ENCODE measurements around the gene ETF1. TPM values are rescaled to one million over a fixed set of nuclear protein-coding genes. Genes with fewer than 3 reads are reported as not detected.
"Not testable (repeated sequence)": the region's sequence is repeated elsewhere in the genome, so short reads cannot be mapped to it uniquely, and the experiment has no call there.

ETF1 gene
- total RNA-seq, 2 experiments from 2014 or later: 92.7 to 93.3 TPM

DNA sequence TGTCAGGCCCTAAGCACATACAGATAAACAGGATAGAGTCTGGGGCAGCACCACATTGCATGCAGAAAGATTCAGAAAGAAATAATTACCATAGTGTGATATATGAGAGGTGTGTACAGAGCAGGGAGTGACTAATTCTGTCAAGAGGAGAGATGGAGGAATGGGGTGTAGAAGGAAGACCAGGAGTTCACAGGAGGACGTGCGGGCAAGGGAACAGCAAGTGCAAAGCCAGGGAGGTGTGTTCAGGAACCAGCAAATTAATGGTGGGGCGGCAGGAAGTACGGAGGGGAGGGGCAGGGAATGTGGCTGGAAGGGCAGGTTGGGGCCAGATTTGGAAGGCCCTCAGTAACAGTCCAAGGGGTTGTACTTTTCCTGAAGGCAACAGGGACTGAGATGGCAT lies 60.4 kb downstream of the ETF1 start:
- POLR2A ChIA-PET: interaction anchor here (1.4 kb wide), 1 partner anchor 18 kb away, joined by 3 read pairs; the partner anchor contains the start of gene EGR1
- no peaks in the 10 kb centered on the region for H3K9me3 Mint-ChIP-seq (ENCODE audit: insufficient read depth)
- DNase-seq (no peak), ATAC-seq (no peak)
- peaks cover 14% of the 10 kb centered on the region for H3K27me3 Mint-ChIP-seq (ENCODE audit: low read depth)
- H3K4me3 Mint-ChIP-seq: no peak overlapping the region
- no peaks in the 10 kb centered on the region for H3K4me1 Mint-ChIP-seq (ENCODE audit: low read depth)
- CTCF ChIA-PET: interaction anchor here (2.2 kb wide), 1 partner anchor 17 kb away, joined by 7 read pairs; the partner anchor contains the start of gene EGR1
- no peak overlapping the region for H3K27ac Mint-ChIP-seq
- no peaks in the 10 kb centered on the region for H3K36me3 Mint-ChIP-seq (ENCODE audit: low read depth)

DNA sequence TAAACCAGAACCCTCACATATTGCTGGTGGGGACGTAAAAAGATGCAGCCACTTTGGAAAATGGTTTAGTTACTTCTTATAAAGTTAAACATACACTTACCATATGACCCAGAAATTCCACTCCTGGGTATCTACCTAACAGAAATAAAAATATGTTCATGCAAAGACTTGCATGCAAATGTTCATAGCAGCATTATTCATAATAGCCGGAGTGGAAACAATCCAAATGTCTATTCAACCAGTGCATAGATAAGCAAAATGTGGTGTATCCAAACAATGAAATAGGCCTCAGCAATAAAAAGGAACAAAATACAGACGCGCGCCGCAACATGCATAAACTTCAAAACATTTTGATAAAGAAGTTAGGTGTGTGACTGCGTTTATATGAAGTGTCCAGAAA lies 66.1 kb downstream of the ETF1 start:
- CTCF ChIA-PET: no interaction called here
- H3K27ac Mint-ChIP-seq: no peak overlapping the region

DNA sequence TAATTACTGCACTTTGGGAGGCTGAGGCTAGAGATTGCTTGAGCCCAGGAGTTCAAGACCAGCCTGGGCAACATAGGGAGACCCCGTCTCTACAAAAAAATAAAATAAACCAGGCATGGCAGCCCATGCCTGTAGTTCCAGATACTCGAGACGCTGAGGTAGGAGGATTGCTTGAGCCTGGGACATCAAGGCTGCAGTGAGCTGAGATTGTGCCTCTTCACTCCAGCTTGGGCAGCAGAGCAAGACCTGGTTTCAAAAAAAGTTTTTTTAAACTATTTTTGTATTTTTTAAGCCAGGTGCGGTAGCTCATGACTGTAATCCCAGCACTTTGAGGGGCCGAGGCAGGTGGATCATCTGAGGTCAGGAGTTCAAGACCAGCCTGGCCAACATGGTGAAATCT lies 69.9 kb downstream of the ETF1 start:
- CTCF ChIA-PET: interaction anchor here (0.9 to 2.1 kb wide), 2 partner anchors 8 to 31 kb away, joined by 3 to 7 read pairs; partner anchors contain the start of gene EGR1
- not testable (repeated sequence) for H3K9me3 Mint-ChIP-seq (ENCODE audit: insufficient read depth); H3K27ac Mint-ChIP-seq; H3K36me3 Mint-ChIP-seq (ENCODE audit: low read depth); H3K4me3 Mint-ChIP-seq; ATAC-seq; H3K4me1 Mint-ChIP-seq (ENCODE audit: low read depth); DNase-seq
- peaks cover 24% of the 10 kb centered on the region for H3K27me3 Mint-ChIP-seq (ENCODE audit: low read depth)
- POLR2A ChIA-PET: interaction anchor here (1.2 kb wide), 1 partner anchor 8 kb away, joined by 4 read pairs; the partner anchor contains the start of gene EGR1

More for the DNA sequence above, 66.1 kb downstream of the ETF1 start:
- no peak for ATAC-seq
- no peak for DNase-seq
- Mint-ChIP-seq H3K27me3 (ENCODE audit: low read depth) (peaks cover 28% of the 10 kb centered on the region), H3K9me3 (ENCODE audit: insufficient read depth) (no peaks in the 10 kb centered on the region), H3K36me3 (ENCODE audit: low read depth) (no peaks in the 10 kb centered on the region), H3K4me3 (no peak overlapping the region), H3K4me1 (ENCODE audit: low read depth) (no peaks in the 10 kb centered on the region)
- POLR2A ChIA-PET: no interaction called here

GRCh38 chr5:138472353-138472752 lies 70.7 kb downstream of the ETF1 start:
- peaks cover 32% of the 10 kb centered on the region for H3K27me3 Mint-ChIP-seq (ENCODE audit: low read depth)
- ATAC-seq (no peak), DNase-seq (no peak)
- H3K36me3 Mint-ChIP-seq (ENCODE audit: low read depth): peaks cover 2% of the 10 kb centered on the region
- no peak overlapping the region for H3K27ac Mint-ChIP-seq
- no peaks in the 10 kb centered on the region for H3K9me3 Mint-ChIP-seq (ENCODE audit: insufficient read depth)
- H3K4me3 Mint-ChIP-seq: no peak overlapping the region
- ChIA-PET POLR2A (no interaction called here), CTCF (interaction anchor here (0.6 to 2.1 kb wide), 2 partner anchors 32 to 250 kb away, joined by 4 to 7 read pairs; no protein-coding TSS in a partner anchor)
- peaks cover 6% of the 10 kb centered on the region for H3K4me1 Mint-ChIP-seq (ENCODE audit: low read depth)

DNA sequence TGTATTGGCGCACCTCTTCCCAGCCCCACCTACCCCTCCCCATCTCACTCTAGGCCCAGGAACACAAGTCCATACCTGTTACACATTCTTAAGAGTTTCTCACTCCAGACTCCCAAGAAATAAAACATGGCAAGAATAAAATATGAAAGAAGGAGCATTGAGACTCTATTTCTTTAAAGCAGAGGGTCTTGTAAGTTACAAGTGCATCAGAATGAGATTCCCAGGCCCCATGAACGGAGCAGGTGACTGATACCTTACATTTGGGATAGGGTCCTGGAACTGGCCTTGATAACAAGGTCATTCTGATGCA lies 72.0 kb downstream of the ETF1 start:
- Mint-ChIP-seq H3K9me3 (ENCODE audit: insufficient read depth) (no peaks in the 10 kb centered on the region), H3K27me3 (ENCODE audit: low read depth) (peaks cover 38% of the 10 kb centered on the region), H3K4me1 (ENCODE audit: low read depth) (peaks cover 18% of the 10 kb centered on the region), H3K36me3 (ENCODE audit: low read depth) (peaks cover 6% of the 10 kb centered on the region), H3K4me3 (no peak overlapping the region), H3K27ac (no peak overlapping the region)
- POLR2A ChIA-PET: no interaction called here
- no peak for ATAC-seq
- CTCF ChIA-PET: no interaction called here
- DNase-seq: no peak

DNA sequence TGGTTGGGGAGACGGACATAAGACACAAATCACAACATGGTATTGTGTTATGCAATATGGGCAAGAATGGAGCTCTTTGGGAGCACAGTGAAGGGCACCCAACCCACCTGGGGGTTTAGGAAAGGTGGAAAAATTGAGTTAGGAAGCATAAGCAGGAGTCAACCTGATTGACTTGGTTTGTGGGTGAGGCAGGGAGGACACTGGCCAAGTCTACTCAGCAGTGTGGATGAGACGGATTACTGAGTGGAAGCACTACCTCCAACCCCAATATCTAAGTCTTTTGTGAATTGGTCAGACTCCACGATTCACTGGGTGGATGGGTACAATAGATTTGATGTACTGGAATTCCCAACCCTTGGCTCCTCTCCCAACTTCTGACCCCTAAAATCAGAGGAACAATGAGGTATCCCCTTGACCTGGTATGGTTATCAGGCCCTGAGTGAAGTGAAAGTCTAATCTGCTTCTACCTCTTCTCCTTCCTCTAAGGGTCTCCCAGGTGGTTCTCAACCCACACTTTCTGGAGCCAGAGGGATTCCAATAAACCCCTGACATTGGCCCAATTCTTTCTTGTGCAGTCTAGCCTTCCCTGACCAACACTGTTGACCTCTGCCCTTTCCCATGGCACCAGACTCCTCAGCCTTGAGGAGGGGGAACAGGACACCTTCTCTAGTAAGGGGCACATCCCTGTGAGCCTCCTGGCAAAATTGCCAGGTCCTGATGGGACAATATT lies 72.5 kb downstream of the ETF1 start:
- Mint-ChIP-seq H3K36me3 (ENCODE audit: low read depth) (peaks cover 6% of the 10 kb centered on the region), H3K27ac (no peak overlapping the region), H3K9me3 (ENCODE audit: insufficient read depth) (no peaks in the 10 kb centered on the region), H3K27me3 (ENCODE audit: low read depth) (peaks cover 38% of the 10 kb centered on the region), H3K4me1 (ENCODE audit: low read depth) (peaks cover 18% of the 10 kb centered on the region), H3K4me3 (no peak overlapping the region)
- POLR2A ChIA-PET: interaction anchor here (1.0 kb wide), 1 partner anchor 11 kb away, joined by 3 read pairs; no protein-coding TSS in a partner anchor
- no peak for ATAC-seq
- CTCF ChIA-PET: no interaction called here
- no peak for DNase-seq

DNA sequence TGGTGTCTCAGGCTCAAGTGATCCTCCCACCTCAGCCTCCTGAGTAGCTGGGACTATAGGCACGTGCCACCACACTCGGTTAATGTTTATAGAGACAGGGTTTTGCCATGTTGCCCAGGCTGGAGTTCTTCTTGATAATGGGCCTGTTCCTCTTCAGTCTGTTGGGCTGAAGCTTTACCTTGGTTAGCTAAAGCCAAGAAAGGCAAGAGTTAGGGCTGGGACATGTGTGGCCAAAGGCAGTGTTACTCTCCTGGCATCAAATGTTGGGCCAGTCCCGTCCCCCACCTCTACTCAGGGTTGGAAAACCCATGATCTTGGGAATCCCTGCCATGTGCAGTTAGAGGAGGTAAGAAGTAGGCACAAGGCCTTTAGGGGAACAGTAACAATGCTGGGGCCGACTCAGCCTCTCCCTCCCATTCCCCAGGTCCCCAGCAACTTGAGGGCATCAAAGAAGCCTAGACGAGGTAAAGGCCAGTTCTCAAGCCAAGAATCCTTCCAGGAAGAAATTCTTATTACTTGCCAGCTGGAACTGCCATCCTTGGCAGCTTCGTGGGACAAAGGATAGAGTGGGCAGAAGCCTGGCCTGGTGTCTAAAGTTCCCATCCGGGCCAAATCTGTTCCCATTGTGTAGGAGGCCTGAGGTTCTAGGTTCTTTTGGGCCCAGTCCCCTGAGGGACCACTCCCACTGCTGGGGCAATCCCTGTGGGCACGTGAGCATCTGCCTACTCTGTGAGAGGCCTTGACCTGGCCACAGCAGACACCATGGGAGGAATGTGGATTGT lies 73.3 kb downstream of the ETF1 start:
- no peaks in the 10 kb centered on the region for H3K9me3 Mint-ChIP-seq (ENCODE audit: insufficient read depth)
- peaks cover 6% of the 10 kb centered on the region for H3K36me3 Mint-ChIP-seq (ENCODE audit: low read depth)
- H3K27me3 Mint-ChIP-seq (ENCODE audit: low read depth): peaks cover 33% of the 10 kb centered on the region
- ChIA-PET CTCF (no interaction called here), POLR2A (interaction anchor here (0.8 to 1.0 kb wide), 2 partner anchors 11 to 34 kb away, joined by 3 read pairs; no protein-coding TSS in a partner anchor)
- DNase-seq (no peak), ATAC-seq (no peak)
- H3K27ac Mint-ChIP-seq: no peak overlapping the region
- peaks cover 18% of the 10 kb centered on the region for H3K4me1 Mint-ChIP-seq (ENCODE audit: low read depth)
- H3K4me3 Mint-ChIP-seq: no peak overlapping the region

DNA sequence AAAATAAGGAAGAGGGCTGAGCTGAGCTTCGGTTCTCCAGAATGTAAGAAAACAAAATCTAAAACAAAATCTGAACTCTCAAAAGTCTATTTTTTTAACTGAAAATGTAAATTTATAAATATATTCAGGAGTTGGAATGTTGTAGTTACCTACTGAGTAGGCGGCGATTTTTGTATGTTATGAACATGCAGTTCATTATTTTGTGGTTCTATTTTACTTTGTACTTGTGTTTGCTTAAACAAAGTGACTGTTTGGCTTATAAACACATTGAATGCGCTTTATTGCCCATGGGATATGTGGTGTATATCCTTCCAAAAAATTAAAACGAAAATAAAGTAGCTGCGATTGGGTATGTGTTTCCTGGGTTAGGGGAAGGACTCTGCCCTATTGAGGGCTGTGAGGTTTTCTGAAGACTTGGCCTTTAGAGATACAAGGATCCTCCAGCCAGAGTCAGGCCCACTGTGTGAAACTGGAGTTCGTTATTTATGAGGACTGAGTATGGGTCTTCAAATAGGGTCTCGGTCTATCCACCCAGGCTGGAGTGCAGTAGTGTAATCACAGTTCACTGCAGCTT lies 74.0 kb downstream of the ETF1 start:
- ATAC-seq (no peak), DNase-seq (no peak)
- Mint-ChIP-seq H3K27me3 (ENCODE audit: low read depth) (peaks cover 30% of the 10 kb centered on the region), H3K36me3 (ENCODE audit: low read depth) (peaks cover 6% of the 10 kb centered on the region), H3K27ac (no peak overlapping the region), H3K9me3 (ENCODE audit: insufficient read depth) (no peaks in the 10 kb centered on the region), H3K4me1 (ENCODE audit: low read depth) (peaks cover 18% of the 10 kb centered on the region), H3K4me3 (no peak overlapping the region)
- CTCF ChIA-PET: no interaction called here
- POLR2A ChIA-PET: interaction anchor here (0.8 kb wide), 1 partner anchor 35 kb away, joined by 3 read pairs; no protein-coding TSS in a partner anchor

DNA sequence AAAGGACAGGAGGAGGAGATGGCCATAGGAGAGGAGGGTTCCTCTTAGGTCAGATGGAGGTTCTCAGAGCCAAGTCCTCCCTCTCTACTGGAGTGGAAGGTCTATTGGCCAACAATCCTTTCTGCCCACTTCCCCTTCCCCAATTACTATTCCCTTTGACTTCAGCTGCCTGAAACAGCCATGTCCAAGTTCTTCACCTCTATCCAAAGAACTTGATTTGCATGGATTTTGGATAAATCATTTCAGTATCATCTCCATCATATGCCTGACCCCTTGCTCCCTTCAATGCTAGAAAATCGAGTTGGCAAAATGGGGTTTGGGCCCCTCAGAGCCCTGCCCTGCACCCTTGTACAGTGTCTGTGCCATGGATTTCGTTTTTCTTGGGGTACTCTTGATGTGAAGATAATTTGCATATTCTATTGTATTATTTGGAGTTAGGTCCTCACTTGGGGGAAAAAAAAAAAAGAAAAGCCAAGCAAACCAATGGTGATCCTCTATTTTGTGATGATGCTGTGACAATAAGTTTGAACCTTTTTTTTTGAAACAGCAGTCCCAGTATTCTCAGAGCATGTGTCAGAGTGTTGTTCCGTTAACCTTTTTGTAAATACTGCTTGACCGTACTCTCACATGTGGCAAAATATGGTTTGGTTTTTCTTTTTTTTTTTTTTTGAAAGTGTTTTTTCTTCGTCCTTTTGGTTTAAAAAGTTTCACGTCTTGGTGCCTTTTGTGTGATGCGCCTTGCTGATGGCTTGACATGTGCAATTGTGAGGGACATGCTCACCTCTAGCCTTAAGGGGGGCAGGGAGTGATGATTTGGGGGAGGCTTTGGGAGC lies 74.7 kb downstream of the ETF1 start:
- Mint-ChIP-seq H3K9me3 (ENCODE audit: insufficient read depth) (no peaks in the 10 kb centered on the region), H3K4me3 (no peak overlapping the region), H3K27me3 (ENCODE audit: low read depth) (peaks cover 26% of the 10 kb centered on the region), H3K36me3 (ENCODE audit: low read depth) (peaks cover 6% of the 10 kb centered on the region), H3K27ac (no peak overlapping the region), H3K4me1 (ENCODE audit: low read depth) (peaks cover 21% of the 10 kb centered on the region)
- ATAC-seq (no peak), DNase-seq (no peak)
- ChIA-PET CTCF (interaction anchor here (1.3 kb wide), 1 partner anchor 35 kb away, joined by 3 read pairs; no protein-coding TSS in a partner anchor), POLR2A (no interaction called here)

- ATAC-seq: no peak
- H3K27me3 Mint-ChIP-seq (ENCODE audit: low read depth): peaks cover 24% of the 10 kb centered on the region
- DNase-seq: no peak
- H3K4me3 Mint-ChIP-seq: peak overlapping the region; percentile 87
- H3K27ac Mint-ChIP-seq: no peak overlapping the region
- peaks cover 22% of the 10 kb centered on the region for H3K4me1 Mint-ChIP-seq (ENCODE audit: low read depth)
- peaks cover 6% of the 10 kb centered on the region for H3K36me3 Mint-ChIP-seq (ENCODE audit: low read depth)
- no peaks in the 10 kb centered on the region for H3K9me3 Mint-ChIP-seq (ENCODE audit: insufficient read depth)
- POLR2A ChIA-PET: interaction anchor here (0.7 kb wide), 1 partner anchor 365 kb away, joined by 3 read pairs; no protein-coding TSS in a partner anchor
- CTCF ChIA-PET: interaction anchor here (1.3 kb wide), 1 partner anchor 35 kb away, joined by 3 read pairs; no protein-coding TSS in a partner anchor
These were observed 75.3 kb downstream of the ETF1 start for GRCh38 chr5:138467711-138468132.

Measured in activated CD8-positive, alpha-beta T cell treated with anti-CD3 and anti-CD28 coated beads, Interleukin-2, amount 10 ng/mL, durations not matched to agents 7 days and 5 days (primary cell).